ENCODE results near the gene TRAPPC2L. TPM values are rescaled to one million over a fixed set of nuclear protein-coding genes. Genes with fewer than 3 reads are reported as not detected.
"Not testable (repeated sequence)": the region's sequence is repeated elsewhere in the genome, so short reads cannot be mapped to it uniquely, and the experiment has no call there.

Gene TRAPPC2L
- total and polyA plus RNA-seq, 4 donors: 27.8 to 54.1 (median 42.5) TPM

DNA sequence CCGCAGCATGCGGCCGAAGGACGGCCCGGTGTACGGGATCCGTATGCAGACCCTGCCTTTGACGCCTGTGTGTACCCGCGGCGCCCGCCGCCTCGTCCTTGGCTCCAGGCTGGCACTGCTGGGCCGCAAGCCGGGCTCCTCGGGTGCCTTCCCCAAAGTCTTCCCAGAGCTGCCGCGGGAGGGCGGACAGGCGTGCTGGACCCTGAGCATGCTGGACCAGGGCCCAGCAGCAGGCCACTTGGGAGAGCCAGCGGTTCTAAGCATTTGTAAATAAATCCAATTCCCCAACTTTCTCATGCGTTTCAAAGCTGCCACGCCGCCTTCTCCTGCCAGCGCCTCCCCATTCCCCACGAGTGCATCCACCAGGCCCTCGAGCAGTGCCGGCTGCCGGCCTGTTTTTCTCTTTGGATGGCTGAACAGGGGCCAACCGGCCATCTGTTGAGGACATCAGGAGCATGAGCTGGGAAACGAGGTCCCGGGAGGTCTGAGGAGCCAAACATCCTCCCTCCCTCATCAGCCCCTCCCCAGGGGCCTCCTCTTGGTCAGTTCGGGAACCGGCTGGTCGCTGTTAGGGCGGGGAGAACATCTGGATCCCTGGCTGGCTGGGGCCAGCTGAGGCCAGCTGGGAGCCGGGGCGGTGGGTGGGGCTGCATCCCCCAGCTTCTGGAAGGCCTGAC, 30.1 kb downstream of the TRAPPC2L start:
- Histone ChIP-seq H3K27me3 (ENCODE audit: control insufficient read depth in 1 of 2, insufficient read depth in 2 of 2, low read length in 1 of 2) (no peaks in the 10 kb centered on the region), H3K4me1 (ENCODE audit: control insufficient read depth in 1 of 2, insufficient read depth in 2 of 2, low read length in 2 of 2) (no peaks in the 10 kb centered on the region), H3K27ac (ENCODE audit: low read depth in 1 of 2, low read length in 2 of 2) (no peak overlapping the region), H3K36me3 (ENCODE audit: control insufficient read depth in 1 of 2, insufficient read depth in 2 of 2, low read length in 1 of 2) (no peaks in the 10 kb centered on the region), H3K9me3 (ENCODE audit: control insufficient read depth, low read length) (no peaks in the 10 kb centered on the region), H3K4me3 (ENCODE audit: low read length in 2 of 2) (no peak overlapping the region)
- ATAC-seq (ENCODE audit: low FRiP score) (no peak), DNase-seq (no peak)
- 86 to 89% methylated on average over 39 of the region's 39 CpGs for WGBS, 2 donors
- intact Hi-C loops (cut with DNase I): no loop called here

DNA sequence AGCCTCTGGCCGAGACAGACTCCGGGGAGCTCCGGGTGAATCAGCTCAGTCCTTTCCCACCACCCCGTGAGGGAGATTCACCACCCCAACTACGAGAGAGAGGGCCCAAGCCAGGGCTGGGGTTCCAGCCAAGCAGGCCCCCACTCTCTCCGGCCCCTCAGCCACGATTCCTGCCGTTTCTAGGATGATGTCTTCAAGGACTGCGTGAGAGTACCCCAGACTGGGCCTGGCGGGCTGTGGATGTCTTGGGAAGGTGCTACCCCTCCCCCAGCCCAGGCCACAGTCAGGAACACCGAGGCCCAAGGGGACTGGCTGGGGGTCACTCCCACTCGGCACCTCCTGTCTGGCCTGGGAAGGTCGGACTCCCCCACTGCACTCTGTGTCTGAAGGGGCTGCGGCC, 31.1 kb downstream of the TRAPPC2L start:
- intact Hi-C loops (cut with DNase I): no loop called here
- Histone ChIP-seq H3K27me3 (ENCODE audit: control insufficient read depth in 1 of 2, insufficient read depth in 2 of 2, low read length in 1 of 2) (no peaks in the 10 kb centered on the region), H3K9me3 (ENCODE audit: control insufficient read depth, low read length) (no peaks in the 10 kb centered on the region), H3K4me1 (ENCODE audit: control insufficient read depth in 1 of 2, insufficient read depth in 2 of 2, low read length in 2 of 2) (no peaks in the 10 kb centered on the region), H3K4me3 (ENCODE audit: low read length in 2 of 2) (no peak overlapping the region), H3K36me3 (ENCODE audit: control insufficient read depth in 1 of 2, insufficient read depth in 2 of 2, low read length in 1 of 2) (no peaks in the 10 kb centered on the region), H3K27ac (ENCODE audit: low read depth in 1 of 2, low read length in 2 of 2) (no peak overlapping the region)
- WGBS, 2 donors: 84 to 88% methylated on average over 12 to 14 of the region's 14 CpGs
- DNase-seq: no peak
- ATAC-seq (ENCODE audit: low FRiP score): no peak

DNA sequence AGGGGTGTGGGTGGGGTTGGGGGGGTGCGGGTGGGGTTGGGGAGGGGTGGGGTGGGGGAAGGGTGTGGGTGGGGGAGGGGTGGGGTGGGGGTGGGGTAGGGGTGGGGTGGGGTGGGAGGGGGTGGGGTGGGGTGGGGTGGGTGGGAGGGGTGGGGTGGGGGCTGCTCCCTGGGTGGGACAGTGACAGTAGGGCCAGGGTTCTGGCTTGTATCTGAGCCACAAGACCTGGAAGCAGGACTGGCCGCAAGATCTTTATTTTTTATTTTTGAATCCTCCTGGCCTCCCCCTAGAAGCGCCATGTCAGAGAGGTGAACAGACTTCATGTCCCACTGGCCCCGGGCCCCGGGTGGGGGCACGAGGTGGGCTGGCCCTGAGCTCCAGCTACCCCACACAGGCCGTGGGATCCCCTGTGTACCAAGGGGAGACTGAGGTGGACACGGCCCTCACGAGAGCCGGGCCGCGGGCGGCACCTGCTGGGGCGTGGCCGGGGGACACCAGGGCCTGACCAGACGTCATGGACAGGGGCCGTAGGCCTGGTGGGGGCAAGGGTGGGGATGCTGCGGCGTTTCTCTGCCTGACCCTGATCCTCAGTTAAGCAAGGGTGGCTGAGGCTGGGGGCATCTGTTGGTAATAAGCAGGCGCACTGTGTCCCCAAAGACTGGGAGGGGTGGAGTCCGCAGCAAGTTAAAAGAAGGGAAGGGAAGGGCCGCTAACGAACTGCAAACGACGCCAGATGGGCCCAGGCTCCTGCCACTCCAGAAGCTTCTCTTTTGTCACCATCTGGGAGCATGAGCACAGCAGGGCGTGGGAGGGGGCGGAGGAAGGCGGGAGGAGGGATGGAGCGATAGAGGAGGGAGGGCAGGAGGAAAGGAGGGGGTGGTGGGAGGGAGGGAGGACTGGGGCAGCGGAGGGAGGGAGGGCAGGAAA, 31.8 kb downstream of the TRAPPC2L start:
- intact Hi-C loops (cut with DNase I): no loop called here
- no peak overlapping the region for H3K27ac ChIP-seq (ENCODE audit: low read depth in 1 of 2, low read length in 2 of 2)
- H3K27me3 ChIP-seq (ENCODE audit: control insufficient read depth in 1 of 2, insufficient read depth in 2 of 2, low read length in 1 of 2): no peaks in the 10 kb centered on the region
- H3K36me3 ChIP-seq (ENCODE audit: control insufficient read depth in 1 of 2, insufficient read depth in 2 of 2, low read length in 1 of 2): no peaks in the 10 kb centered on the region
- H3K4me1 ChIP-seq (ENCODE audit: control insufficient read depth in 1 of 2, insufficient read depth in 2 of 2, low read length in 2 of 2): no peaks in the 10 kb centered on the region
- H3K9me3 ChIP-seq (ENCODE audit: control insufficient read depth, low read length): no peaks in the 10 kb centered on the region
- DNase-seq (no peak), ATAC-seq (ENCODE audit: low FRiP score) (no peak)
- 88 to 90% methylated on average over 24 to 30 of the region's 30 CpGs for WGBS, 2 donors
- H3K4me3 ChIP-seq (ENCODE audit: low read length in 2 of 2): no peak overlapping the region

DNA sequence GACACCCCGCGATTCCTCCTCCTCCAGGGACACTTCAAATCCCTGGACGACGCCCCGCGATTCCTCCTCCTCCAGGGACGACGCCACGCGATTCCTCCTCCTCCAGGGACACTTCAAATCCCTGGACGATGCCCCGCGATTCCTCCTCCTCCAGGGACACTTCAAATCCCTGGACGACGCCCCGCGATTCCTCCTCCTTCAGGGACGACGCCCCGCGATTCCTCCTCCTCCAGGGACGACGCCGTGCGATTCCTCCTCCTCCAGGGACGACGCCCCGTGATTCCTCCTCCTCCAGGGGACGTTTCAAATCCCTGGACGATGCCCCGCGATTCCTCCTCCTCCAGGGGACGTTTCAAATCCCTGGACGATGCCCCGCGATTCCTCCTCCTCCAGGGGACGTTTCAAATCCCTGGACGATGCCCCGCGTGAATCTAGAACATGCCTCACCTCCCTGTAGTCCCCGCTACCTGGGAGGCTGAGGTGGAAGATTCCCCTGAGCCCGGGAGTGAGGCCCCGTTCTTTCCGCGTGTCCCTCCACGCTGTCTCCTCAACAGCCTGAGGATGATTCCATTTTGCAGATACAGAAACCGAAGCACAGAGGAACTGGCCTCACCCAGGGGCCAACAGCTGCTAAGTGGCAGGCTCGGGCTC, 32.9 kb downstream of the TRAPPC2L start:
- H3K36me3 ChIP-seq (ENCODE audit: control insufficient read depth in 1 of 2, insufficient read depth in 2 of 2, low read length in 1 of 2); H3K4me1 ChIP-seq (ENCODE audit: control insufficient read depth in 1 of 2, insufficient read depth in 2 of 2, low read length in 2 of 2); H3K27me3 ChIP-seq (ENCODE audit: control insufficient read depth in 1 of 2, insufficient read depth in 2 of 2, low read length in 1 of 2); intact Hi-C loops (cut with DNase I); H3K4me3 ChIP-seq (ENCODE audit: low read length in 2 of 2); DNase-seq; H3K9me3 ChIP-seq (ENCODE audit: control insufficient read depth, low read length); H3K27ac ChIP-seq (ENCODE audit: low read depth in 1 of 2, low read length in 2 of 2); ATAC-seq (ENCODE audit: low FRiP score): not testable (repeated sequence)
- 94 to 95% methylated on average over 48 of the region's 48 CpGs for WGBS, 2 donors

DNA sequence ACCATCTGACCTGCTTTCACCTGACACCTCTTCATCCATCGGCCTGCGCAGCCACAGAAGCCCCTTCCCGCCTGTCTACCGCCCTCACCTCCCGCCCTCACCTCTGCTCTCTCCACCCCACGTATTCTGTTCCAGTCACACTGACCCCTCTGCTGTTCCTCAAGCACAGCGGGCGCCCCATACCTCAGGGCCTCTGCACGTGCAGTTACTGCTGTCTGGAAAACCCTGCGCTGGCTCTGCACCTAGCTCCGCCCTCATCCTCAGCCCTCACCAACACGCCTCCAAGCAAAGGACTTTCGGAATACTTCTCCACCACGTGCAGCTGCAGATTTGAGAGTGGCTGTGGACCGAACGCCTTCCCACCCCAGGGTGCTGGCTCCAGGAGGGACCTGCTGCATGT, 34.2 kb downstream of the TRAPPC2L start:
- DNase-seq (no peak), ATAC-seq (ENCODE audit: low FRiP score) (no peak)
- Histone ChIP-seq H3K27me3 (ENCODE audit: control insufficient read depth in 1 of 2, insufficient read depth in 2 of 2, low read length in 1 of 2) (no peaks in the 10 kb centered on the region), H3K4me1 (ENCODE audit: control insufficient read depth in 1 of 2, insufficient read depth in 2 of 2, low read length in 2 of 2) (no peaks in the 10 kb centered on the region), H3K36me3 (ENCODE audit: control insufficient read depth in 1 of 2, insufficient read depth in 2 of 2, low read length in 1 of 2) (no peaks in the 10 kb centered on the region), H3K27ac (ENCODE audit: low read depth in 1 of 2, low read length in 2 of 2) (no peak overlapping the region), H3K9me3 (ENCODE audit: control insufficient read depth, low read length) (no peaks in the 10 kb centered on the region), H3K4me3 (ENCODE audit: low read length in 2 of 2) (no peak overlapping the region)
- intact Hi-C loops (cut with DNase I): no loop called here
- WGBS, 2 donors: 87 to 96% methylated on average over 16 of the region's 16 CpGs

DNA sequence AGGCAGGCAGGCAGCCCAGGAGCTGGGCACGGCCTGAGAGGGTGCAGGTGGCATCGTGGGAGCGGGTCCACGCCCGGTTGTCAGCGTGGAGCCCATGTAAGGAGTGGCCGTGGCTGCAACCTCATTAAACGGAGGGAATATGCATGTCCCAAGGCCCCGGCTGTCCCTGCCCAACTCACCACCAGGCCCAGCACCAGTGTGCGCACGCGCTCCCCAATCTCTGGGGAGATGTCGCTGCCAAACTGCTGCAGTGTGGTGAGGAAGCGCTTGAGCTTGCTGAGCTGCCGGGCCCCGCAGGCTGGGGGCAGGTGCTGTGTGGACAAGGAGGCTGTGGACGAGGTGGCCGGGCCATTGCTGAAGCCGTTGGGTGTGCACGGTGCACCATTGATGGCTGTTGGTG, 35.1 kb downstream of the TRAPPC2L start:
- no peak for DNase-seq
- ATAC-seq (ENCODE audit: low FRiP score): no peak
- H3K36me3 ChIP-seq (ENCODE audit: control insufficient read depth in 1 of 2, insufficient read depth in 2 of 2, low read length in 1 of 2): no peaks in the 10 kb centered on the region
- no peaks in the 10 kb centered on the region for H3K27me3 ChIP-seq (ENCODE audit: control insufficient read depth in 1 of 2, insufficient read depth in 2 of 2, low read length in 1 of 2)
- WGBS, 2 donors: 91 to 92% methylated on average over 20 of the region's 20 CpGs
- intact Hi-C loops (cut with DNase I): no loop called here
- H3K4me3 ChIP-seq (ENCODE audit: low read length in 2 of 2): no peak overlapping the region
- no peaks in the 10 kb centered on the region for H3K4me1 ChIP-seq (ENCODE audit: control insufficient read depth in 1 of 2, insufficient read depth in 2 of 2, low read length in 2 of 2)
- no peak overlapping the region for H3K27ac ChIP-seq (ENCODE audit: low read depth in 1 of 2, low read length in 2 of 2)
- H3K9me3 ChIP-seq (ENCODE audit: control insufficient read depth, low read length): no peaks in the 10 kb centered on the region

DNA sequence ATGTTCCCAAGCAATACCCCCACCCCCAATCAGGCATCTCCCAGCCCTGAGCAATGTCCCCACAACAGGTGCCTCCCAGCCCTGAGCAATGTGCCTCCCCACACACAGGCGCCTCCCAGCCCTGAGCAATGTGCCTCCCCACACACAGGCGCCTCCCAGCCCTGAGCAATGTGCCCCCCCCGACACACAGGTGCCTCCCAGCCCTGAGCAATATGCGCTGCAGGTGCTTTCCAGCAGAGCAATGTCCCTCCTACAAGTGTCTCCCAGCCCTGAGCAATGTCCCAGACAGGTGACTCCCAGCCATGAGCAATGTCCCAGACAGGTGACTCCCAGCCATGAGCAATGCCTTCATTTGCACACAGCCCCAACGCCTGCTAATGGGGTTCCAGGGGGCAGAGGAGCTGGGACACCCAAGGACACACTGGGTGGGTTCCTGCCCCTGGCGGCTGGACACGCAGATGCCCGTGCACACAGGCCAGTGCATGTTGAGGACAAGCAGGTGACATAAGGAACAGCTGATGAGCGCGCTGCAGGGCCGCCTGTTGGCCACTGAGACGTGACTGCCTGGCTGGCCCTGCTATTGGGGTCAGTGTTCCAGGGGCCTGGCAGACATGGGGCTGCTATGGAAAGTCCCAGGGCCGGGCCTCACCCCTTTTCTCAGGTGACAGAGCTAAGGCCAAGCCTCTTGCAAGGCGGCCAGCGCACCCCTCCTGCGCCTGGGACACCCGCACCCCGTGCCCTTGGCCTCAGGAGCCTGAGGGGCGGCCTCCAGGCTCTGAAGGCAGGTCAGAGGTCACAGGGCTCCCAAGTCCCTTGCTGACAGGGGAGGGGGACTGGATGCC, 36.4 kb downstream of the TRAPPC2L start:
- no peaks in the 10 kb centered on the region for H3K36me3 ChIP-seq (ENCODE audit: control insufficient read depth in 1 of 2, insufficient read depth in 2 of 2, low read length in 1 of 2)
- H3K4me1 ChIP-seq (ENCODE audit: control insufficient read depth in 1 of 2, insufficient read depth in 2 of 2, low read length in 2 of 2): no peaks in the 10 kb centered on the region
- H3K9me3 ChIP-seq (ENCODE audit: control insufficient read depth, low read length): no peaks in the 10 kb centered on the region
- intact Hi-C loops (cut with DNase I): no loop called here
- no peak for DNase-seq
- no peak overlapping the region for H3K27ac ChIP-seq (ENCODE audit: low read depth in 1 of 2, low read length in 2 of 2)
- H3K27me3 ChIP-seq (ENCODE audit: control insufficient read depth in 1 of 2, insufficient read depth in 2 of 2, low read length in 1 of 2): no peaks in the 10 kb centered on the region
- no peak for ATAC-seq (ENCODE audit: low FRiP score)
- H3K4me3 ChIP-seq (ENCODE audit: low read length in 2 of 2): no peak overlapping the region
- WGBS, 2 donors: 90 to 95% methylated on average over 19 of the region's 19 CpGs

DNA sequence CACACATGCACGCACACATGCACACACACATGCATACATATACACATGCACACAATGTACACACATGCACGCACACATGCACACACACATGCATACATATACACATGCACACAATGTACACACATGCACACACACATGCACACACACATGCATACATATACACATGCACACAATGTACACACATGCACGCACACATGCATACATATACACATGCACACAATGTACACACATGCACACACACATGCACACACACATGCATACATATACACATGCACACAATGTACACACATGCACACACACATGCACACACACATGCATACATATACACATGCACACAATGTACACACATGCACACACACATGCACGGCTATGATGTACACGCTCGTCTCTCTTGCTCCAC, 37.3 kb downstream of the TRAPPC2L start:
- WGBS, 2 donors: 69 to 96% methylated on average over 4 to 5 of the region's 6 CpGs
- H3K27me3 ChIP-seq (ENCODE audit: control insufficient read depth in 1 of 2, insufficient read depth in 2 of 2, low read length in 1 of 2); H3K9me3 ChIP-seq (ENCODE audit: control insufficient read depth, low read length); H3K27ac ChIP-seq (ENCODE audit: low read depth in 1 of 2, low read length in 2 of 2); H3K36me3 ChIP-seq (ENCODE audit: control insufficient read depth in 1 of 2, insufficient read depth in 2 of 2, low read length in 1 of 2); DNase-seq; H3K4me1 ChIP-seq (ENCODE audit: control insufficient read depth in 1 of 2, insufficient read depth in 2 of 2, low read length in 2 of 2); ATAC-seq (ENCODE audit: low FRiP score); intact Hi-C loops (cut with DNase I); H3K4me3 ChIP-seq (ENCODE audit: low read length in 2 of 2): not testable (repeated sequence)
